H1 (cell line): ENCODE data around the gene LYPD1. TPM values are rescaled to one million over a fixed set of nuclear protein-coding genes. Genes with fewer than 3 reads are reported as not detected.

Experiments used
- BACH1 ChIP-seq: IDR thresholded peaks from 2 replicates; pipeline ENCODE4 v1.6.1; 2012; ENCODE audit warnings: low read length, improper control_type of control experiment
- KDM5A ChIP-seq: fragments of 200-600 bp; IDR thresholded peaks from 2 replicates; pipeline ENCODE4 v1.7.1; 2012; ENCODE audit warnings: mild to moderate bottlenecking, low read length, inconsistent platforms, mixed read lengths
- polyA plus RNA-seq, 7 experiments: library from polyadenylated mRNA; depleted of rRNA in 3 of 7; stranded (reverse) in 5 of 7; unstranded in 2 of 7; fragments of >200 nt in 5 of 7; fragments of 200-250 nt in 2 of 7; gene quantifications; 1 replicate in 5 of 7; 2 replicates in 1 of 7; 4 replicates in 1 of 7; pipeline versions ENCODE4 v1.2.1 to v1.2.3, GENCODE V29; 2011 to 2013; ENCODE audit warnings: missing spikeins in 2 of 7, mixed read lengths in 2 of 7
- total RNA-seq: library from RNA; stranded (reverse); fragmentation: NEBNext Ultra II Directional; extraction: Animal tissue kit (Norgen Biotek cat#: 25700); gene quantifications from 2 replicates; pipeline ENCODE4 v1.2.1, GENCODE V29; 2021
- TF ChIP-seq, protein P1 (sequence below): fragments of 300-600 bp; sonication (generic); IDR thresholded peaks from 2 replicates; pipeline ENCODE4 v1.7.1; 2012; ENCODE audit warnings: low read length, moderate library complexity, mild to moderate bottlenecking, inconsistent platforms; ENCODE audit not compliant: insufficient replicate concordance
- TF ChIP-seq, protein P2 (sequence below): IDR thresholded peaks from 2 replicates; pipeline ENCODE4 v1.6.1; 2012; ENCODE audit warnings: low read length, inconsistent platforms
- TF ChIP-seq, protein P3 (sequence below): IDR thresholded peaks from 2 replicates; pipeline ENCODE4 v1.6.1; 2011; ENCODE audit warnings: low read length, improper control_type of control experiment
- TF ChIP-seq, protein P4 (sequence below), 3 experiments: IDR thresholded peaks; 1 replicate in 2 of 3; 2 replicates in 1 of 3; pipeline versions ENCODE4 v1.5.1 to v1.6.1; 2011; ENCODE audit warnings: low read length in 3 of 3, mild to moderate bottlenecking in 3 of 3, inconsistent platforms in 2 of 3, low read depth in 1 of 3, moderate library complexity in 1 of 3; ENCODE audit not compliant: insufficient read depth in 1 of 3; ENCODE audit errors: control extremely low read depth in 1 of 3

LYPD1 gene
- total and polyA plus RNA-seq, 2 of the 8 experiments (the other 6 are each of a cell fraction or from before 2014, with no cell fraction given) = 1.9 to 2.7 TPM

DNA sequence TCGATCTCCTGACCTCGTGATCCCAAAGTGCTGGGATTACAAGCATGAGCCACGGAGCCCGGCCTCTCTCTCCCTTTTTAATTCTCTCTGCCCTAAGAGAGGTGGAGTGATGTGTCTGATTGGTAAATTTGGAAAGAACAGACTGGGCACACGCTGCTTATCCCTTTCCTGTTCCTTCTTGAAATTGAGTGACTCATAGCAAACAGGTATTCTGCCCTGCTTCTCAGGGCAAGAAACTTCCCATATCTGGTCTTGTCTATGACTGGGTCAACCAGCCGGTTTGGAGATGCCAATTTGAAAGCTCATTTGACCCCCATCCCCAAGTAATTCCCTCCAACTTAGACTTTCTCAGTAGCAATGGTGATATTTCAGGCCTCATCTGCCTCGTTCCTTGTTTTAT is 15.0 kb downstream of the LYPD1 start (continued):
- TF ChIP-seq, protein P1, sequence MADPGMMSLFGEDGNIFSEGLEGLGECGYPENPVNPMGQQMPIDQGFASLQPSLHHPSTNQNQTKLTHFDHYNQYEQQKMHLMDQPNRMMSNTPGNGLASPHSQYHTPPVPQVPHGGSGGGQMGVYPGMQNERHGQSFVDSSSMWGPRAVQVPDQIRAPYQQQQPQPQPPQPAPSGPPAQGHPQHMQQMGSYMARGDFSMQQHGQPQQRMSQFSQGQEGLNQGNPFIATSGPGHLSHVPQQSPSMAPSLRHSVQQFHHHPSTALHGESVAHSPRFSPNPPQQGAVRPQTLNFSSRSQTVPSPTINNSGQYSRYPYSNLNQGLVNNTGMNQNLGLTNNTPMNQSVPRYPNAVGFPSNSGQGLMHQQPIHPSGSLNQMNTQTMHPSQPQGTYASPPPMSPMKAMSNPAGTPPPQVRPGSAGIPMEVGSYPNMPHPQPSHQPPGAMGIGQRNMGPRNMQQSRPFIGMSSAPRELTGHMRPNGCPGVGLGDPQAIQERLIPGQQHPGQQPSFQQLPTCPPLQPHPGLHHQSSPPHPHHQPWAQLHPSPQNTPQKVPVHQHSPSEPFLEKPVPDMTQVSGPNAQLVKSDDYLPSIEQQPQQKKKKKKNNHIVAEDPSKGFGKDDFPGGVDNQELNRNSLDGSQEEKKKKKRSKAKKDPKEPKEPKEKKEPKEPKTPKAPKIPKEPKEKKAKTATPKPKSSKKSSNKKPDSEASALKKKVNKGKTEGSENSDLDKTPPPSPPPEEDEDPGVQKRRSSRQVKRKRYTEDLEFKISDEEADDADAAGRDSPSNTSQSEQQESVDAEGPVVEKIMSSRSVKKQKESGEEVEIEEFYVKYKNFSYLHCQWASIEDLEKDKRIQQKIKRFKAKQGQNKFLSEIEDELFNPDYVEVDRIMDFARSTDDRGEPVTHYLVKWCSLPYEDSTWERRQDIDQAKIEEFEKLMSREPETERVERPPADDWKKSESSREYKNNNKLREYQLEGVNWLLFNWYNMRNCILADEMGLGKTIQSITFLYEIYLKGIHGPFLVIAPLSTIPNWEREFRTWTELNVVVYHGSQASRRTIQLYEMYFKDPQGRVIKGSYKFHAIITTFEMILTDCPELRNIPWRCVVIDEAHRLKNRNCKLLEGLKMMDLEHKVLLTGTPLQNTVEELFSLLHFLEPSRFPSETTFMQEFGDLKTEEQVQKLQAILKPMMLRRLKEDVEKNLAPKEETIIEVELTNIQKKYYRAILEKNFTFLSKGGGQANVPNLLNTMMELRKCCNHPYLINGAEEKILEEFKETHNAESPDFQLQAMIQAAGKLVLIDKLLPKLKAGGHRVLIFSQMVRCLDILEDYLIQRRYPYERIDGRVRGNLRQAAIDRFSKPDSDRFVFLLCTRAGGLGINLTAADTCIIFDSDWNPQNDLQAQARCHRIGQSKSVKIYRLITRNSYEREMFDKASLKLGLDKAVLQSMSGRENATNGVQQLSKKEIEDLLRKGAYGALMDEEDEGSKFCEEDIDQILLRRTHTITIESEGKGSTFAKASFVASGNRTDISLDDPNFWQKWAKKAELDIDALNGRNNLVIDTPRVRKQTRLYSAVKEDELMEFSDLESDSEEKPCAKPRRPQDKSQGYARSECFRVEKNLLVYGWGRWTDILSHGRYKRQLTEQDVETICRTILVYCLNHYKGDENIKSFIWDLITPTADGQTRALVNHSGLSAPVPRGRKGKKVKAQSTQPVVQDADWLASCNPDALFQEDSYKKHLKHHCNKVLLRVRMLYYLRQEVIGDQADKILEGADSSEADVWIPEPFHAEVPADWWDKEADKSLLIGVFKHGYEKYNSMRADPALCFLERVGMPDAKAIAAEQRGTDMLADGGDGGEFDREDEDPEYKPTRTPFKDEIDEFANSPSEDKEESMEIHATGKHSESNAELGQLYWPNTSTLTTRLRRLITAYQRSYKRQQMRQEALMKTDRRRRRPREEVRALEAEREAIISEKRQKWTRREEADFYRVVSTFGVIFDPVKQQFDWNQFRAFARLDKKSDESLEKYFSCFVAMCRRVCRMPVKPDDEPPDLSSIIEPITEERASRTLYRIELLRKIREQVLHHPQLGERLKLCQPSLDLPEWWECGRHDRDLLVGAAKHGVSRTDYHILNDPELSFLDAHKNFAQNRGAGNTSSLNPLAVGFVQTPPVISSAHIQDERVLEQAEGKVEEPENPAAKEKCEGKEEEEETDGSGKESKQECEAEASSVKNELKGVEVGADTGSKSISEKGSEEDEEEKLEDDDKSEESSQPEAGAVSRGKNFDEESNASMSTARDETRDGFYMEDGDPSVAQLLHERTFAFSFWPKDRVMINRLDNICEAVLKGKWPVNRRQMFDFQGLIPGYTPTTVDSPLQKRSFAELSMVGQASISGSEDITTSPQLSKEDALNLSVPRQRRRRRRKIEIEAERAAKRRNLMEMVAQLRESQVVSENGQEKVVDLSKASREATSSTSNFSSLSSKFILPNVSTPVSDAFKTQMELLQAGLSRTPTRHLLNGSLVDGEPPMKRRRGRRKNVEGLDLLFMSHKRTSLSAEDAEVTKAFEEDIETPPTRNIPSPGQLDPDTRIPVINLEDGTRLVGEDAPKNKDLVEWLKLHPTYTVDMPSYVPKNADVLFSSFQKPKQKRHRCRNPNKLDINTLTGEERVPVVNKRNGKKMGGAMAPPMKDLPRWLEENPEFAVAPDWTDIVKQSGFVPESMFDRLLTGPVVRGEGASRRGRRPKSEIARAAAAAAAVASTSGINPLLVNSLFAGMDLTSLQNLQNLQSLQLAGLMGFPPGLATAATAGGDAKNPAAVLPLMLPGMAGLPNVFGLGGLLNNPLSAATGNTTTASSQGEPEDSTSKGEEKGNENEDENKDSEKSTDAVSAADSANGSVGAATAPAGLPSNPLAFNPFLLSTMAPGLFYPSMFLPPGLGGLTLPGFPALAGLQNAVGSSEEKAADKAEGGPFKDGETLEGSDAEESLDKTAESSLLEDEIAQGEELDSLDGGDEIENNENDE = no peak
- TF ChIP-seq BACH1 = no peak
- TF ChIP-seq KDM5A = no peak
- TF ChIP-seq, protein P2, sequence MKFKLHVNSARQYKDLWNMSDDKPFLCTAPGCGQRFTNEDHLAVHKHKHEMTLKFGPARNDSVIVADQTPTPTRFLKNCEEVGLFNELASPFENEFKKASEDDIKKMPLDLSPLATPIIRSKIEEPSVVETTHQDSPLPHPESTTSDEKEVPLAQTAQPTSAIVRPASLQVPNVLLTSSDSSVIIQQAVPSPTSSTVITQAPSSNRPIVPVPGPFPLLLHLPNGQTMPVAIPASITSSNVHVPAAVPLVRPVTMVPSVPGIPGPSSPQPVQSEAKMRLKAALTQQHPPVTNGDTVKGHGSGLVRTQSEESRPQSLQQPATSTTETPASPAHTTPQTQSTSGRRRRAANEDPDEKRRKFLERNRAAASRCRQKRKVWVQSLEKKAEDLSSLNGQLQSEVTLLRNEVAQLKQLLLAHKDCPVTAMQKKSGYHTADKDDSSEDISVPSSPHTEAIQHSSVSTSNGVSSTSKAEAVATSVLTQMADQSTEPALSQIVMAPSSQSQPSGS = no peak
- TF ChIP-seq, protein P3, sequence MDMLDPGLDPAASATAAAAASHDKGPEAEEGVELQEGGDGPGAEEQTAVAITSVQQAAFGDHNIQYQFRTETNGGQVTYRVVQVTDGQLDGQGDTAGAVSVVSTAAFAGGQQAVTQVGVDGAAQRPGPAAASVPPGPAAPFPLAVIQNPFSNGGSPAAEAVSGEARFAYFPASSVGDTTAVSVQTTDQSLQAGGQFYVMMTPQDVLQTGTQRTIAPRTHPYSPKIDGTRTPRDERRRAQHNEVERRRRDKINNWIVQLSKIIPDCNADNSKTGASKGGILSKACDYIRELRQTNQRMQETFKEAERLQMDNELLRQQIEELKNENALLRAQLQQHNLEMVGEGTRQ = no peak
- TF ChIP-seq, protein P4, sequence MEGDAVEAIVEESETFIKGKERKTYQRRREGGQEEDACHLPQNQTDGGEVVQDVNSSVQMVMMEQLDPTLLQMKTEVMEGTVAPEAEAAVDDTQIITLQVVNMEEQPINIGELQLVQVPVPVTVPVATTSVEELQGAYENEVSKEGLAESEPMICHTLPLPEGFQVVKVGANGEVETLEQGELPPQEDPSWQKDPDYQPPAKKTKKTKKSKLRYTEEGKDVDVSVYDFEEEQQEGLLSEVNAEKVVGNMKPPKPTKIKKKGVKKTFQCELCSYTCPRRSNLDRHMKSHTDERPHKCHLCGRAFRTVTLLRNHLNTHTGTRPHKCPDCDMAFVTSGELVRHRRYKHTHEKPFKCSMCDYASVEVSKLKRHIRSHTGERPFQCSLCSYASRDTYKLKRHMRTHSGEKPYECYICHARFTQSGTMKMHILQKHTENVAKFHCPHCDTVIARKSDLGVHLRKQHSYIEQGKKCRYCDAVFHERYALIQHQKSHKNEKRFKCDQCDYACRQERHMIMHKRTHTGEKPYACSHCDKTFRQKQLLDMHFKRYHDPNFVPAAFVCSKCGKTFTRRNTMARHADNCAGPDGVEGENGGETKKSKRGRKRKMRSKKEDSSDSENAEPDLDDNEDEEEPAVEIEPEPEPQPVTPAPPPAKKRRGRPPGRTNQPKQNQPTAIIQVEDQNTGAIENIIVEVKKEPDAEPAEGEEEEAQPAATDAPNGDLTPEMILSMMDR (IDR thresholded peaks at IDR 0.05; ENCODE audit: control extremely low read depth in 1 of 3, insufficient read depth in 1 of 3, low read depth in 1 of 3, low read length in 3 of 3) = no peak
